GM21360 (cell line): ENCODE measurements around the gene CYB5B.

Experiments
- ATAC-seq: cut with Tn5 transposase; IDR thresholded peaks from one replicate; pipeline ENCODE4 v1.9.1; 2021; ENCODE audit warnings: mild to moderate bottlenecking, moderate library complexity; ENCODE audit not compliant: unreplicated experiment

CYB5B gene

GRCh38 chr16:69514356-69514755 lies 89.9 kb downstream of the CYB5B start:
- ATAC-seq = no peak
